Peyer's patch (tissue), 4 donors: ENCODE measurements around the gene SNRPA1.

ENCODE experiments used
- POLR2A ChIP-seq, 2 donors: fragments of 450-650 bp; IDR thresholded peaks; one replicate each; pipeline ENCODE4 v1.5.1; 2017; ENCODE audit warnings: antibody characterized with exemption in 2 of 2, mild to moderate bottlenecking in 2 of 2, moderate library complexity in 2 of 2
- TF ChIP-seq, protein P1 (sequence below), 6 experiments: fragments of 450-650 bp in 4 of 6; fragments of 200-600 bp in 2 of 6; sonication (generic) in 1 of 6; IDR thresholded peaks; one replicate each; pipeline ENCODE4 v1.5.1; 2017 to 2019; ENCODE audit warnings: antibody characterized with exemption in 6 of 6, mild to moderate bottlenecking in 3 of 6, moderate library complexity in 1 of 6

DNA sequence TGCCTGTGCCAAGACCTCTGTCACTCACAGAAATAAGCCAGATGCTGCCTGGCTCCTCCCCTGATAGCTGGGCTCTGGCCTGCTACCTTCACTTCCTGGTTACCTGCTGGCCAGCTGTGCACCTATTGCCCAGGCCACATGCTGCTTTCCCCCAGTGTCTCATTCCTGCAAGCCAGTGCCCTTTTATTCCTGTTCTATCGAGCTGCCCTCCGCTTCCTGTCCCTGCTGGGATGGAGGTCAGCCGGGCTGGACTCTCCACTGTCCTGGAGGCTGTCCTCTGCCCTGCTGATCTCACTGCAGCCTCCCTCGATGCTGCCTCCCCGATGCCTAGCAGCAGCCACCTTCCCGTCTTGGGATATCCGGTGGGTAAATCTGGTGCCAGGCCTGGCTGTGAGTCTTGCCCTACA lies 37.0 kb upstream of the SNRPA1 start:
- TF ChIP-seq, protein P1, sequence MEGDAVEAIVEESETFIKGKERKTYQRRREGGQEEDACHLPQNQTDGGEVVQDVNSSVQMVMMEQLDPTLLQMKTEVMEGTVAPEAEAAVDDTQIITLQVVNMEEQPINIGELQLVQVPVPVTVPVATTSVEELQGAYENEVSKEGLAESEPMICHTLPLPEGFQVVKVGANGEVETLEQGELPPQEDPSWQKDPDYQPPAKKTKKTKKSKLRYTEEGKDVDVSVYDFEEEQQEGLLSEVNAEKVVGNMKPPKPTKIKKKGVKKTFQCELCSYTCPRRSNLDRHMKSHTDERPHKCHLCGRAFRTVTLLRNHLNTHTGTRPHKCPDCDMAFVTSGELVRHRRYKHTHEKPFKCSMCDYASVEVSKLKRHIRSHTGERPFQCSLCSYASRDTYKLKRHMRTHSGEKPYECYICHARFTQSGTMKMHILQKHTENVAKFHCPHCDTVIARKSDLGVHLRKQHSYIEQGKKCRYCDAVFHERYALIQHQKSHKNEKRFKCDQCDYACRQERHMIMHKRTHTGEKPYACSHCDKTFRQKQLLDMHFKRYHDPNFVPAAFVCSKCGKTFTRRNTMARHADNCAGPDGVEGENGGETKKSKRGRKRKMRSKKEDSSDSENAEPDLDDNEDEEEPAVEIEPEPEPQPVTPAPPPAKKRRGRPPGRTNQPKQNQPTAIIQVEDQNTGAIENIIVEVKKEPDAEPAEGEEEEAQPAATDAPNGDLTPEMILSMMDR (IDR thresholded peaks at IDR 0.05), result no peak
- no peak for TF ChIP-seq POLR2A (IDR thresholded peaks at IDR 0.05)
